ENCODE measurements around the gene CTXN3.
"Not testable (repeated sequence)": the region's sequence is repeated elsewhere in the genome, so short reads cannot be mapped to it uniquely, and the experiment has no call there.

CTXN3 gene

DNA sequence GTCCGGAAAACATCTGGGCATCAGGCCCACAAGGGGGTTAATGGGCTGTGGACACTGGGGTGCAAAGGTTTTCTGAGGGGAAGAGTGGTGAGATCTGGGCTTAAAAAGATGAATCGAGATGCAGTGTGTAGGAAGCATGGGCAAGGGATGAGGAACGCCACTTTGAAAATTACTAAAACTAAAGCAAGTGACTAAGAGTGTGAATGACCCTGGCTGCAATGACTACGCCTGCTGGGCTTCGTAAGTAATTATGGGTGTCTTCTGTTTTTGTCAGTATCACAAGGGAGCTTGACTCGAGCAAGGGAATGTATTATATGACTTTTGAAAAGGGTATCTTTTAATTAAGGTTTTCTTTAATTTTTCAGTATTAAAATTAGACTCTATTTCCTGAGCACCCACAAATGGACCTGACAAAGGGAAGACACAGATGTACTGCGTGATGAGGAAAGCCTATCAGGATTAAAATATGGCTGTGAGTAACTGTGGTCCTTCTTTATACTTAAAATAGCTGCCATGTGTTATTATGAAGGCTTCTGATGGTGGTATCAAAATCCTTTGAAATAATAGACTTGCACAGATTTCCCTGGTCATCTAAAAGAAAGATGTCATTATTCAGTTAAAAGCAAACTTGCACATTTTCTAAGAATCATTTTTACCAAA is 4.2 kb downstream of the CTXN3 start:
- DNase-seq (ENCODE audit: low spot score), result no peak

DNA sequence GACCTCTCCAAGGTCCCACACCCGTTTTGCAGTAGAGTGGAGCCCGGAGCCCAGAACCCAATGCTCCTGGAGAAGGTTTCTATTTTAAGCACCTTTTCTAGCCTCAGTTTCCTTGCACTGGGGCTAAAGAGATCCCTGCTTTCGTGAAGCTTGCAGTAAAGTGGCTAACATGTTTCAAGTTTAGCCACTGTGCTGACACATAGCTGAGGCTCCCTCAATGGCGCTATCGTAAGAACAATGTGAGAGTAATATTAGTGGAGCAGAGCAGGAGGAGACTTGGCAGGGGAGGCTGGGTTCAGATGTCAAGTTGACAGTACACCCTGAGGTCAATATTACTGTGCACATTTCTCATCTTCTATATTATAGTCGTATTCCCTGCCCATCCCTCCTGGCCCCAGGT is 7.9 kb downstream of the CTXN3 start:
- no peak for DNase-seq (ENCODE audit: low spot score)

- no peak for DNase-seq (ENCODE audit: low spot score)
Observed at GRCh38 chr5:127660047-127660733, 11.3 kb downstream of the CTXN3 start.

DNA sequence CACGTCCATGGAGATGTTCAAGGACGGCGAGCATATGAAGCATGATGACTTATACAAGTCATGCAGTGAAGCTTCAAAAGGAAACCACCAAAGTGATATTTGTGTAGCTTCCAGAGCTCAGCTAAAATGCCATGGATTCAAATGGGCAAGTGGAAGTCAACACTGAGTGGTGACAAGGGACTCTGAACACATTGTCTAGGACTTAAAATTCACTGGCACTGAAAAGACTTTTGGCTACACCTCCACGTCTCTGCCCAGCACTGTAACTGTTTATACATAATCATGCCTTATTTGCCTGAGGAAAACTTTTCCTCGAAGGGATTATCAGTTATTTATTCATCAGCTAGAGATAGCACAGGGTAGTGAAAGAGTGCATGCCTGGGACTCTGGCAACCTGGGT is 15.2 kb downstream of the CTXN3 start:
- DNase-seq (ENCODE audit: low spot score), result no peak

GRCh38 chr5:127665641-127666040 is 16.8 kb downstream of the CTXN3 start:
- no peak for DNase-seq (ENCODE audit: low spot score)

DNA sequence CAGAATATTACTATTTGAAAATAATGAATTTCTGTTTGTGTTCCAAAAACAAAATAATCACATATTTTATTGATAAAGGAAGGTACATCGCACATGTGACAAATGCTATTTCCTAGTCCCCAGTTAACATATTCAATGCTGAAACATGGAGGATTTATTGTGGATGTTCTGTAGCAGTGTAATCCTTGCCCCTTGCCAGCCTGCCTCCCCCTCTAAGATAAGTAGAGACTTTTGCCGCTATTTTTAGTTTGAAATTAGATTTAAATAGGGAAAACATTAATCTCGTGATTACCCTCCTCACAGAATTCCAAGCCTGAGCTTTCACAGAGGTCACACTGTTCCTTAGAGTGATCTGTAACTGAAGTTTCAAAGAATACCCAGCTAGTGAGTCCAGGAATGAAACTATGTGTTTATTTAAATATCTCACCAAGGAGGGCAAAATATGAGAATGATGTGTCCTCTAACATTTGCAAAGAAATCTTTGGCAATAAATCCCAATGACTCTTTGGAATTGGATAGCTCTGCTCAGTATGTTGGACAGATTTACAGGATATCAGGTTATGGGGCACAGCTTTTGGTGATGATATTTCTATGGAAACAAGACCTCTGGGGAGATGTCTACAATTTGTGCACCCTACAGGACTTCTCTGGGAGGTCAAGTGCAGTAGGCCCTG is 17.3 kb downstream of the CTXN3 start:
- no peak for DNase-seq (ENCODE audit: low spot score)

GRCh38 chr5:127667926-127668325 is 19.0 kb downstream of the CTXN3 start:
- DNase-seq (ENCODE audit: low spot score), result no peak

GRCh38 chr5:127671218-127671617 is 22.3 kb downstream of the CTXN3 start:
- DNase-seq (ENCODE audit: low spot score), result no peak

DNA sequence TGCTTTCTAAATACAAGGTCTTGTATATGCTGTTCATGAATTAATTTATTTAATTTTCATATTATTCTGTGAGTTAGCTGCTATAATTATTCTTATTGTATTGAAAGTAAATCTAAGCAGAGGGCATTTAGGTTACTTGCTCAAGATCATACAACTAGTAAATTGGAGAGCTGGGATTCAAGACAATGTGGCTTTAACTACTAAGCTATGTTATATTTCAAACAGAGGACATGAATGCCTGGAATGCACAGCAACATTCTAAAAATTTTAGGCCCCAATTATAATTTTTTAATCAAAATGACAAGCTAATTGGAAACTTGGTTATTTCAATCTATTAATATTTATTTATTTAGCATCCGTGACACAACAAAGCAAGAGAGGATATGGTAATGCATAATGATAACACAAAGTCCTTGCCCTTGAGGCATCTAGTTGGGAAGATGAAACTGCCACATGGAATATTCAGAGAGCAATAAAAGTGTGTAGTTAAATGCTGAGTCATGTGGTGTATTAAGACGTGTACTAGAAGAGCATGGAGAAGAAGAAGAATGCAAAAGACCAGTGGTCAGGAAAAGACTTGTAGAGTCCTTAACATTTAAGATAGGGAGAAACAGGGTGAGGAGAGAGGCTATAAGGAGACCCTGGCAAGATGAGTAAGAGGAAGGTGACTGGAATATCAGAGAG is 24.4 kb downstream of the CTXN3 start:
- no peak for DNase-seq (ENCODE audit: low spot score)

DNA sequence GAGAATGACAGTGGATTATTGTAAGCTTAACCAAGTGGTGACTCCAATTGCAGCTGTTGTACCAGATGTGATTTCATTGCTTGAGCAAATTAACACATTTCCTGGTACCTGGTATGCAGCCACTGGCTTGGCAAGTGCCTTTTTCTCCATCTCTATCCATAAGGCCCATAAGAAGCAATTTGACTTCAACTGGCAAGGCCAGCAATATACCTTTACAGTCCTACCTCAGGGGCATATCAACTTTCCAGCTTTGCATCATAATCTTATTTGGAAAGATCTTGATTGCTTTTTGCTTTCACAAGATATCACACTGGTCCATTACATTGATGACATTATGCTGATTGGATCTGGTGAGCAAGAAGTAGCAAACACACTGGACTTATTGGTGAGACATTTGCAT is 28.1 kb downstream of the CTXN3 start:
- not testable (repeated sequence) for DNase-seq (ENCODE audit: low spot score)

DNA sequence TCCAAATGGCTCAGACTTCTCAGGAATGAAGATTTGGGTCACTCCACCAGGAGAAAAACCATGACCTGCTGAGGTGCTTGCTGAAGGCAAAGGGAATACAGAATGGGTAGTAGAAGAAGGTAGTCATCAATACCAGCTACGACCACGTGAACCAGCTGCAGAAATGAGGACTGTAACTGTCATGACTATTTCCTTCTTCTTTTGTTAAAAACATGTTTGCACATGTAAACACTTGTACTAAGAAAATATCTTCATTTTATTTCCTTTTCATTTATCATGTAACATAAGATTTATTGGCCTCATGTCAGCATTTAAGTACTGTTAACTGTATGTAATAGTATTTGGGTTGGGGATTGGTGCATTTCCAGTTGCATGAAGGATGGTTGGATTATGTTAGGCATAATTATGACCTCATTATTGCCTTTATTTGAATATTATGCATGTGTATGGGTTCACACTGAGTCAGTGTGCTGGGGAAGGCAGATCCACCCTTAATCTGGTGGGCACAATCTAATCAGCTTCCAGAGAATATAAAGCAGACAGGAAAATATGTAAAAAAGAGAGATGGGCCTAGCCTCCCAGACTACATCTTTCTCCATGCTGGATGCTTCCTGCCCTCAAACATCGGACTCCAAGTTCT is 30.9 kb downstream of the CTXN3 start:
- DNase-seq (ENCODE audit: low spot score), result not testable (repeated sequence)

DNA sequence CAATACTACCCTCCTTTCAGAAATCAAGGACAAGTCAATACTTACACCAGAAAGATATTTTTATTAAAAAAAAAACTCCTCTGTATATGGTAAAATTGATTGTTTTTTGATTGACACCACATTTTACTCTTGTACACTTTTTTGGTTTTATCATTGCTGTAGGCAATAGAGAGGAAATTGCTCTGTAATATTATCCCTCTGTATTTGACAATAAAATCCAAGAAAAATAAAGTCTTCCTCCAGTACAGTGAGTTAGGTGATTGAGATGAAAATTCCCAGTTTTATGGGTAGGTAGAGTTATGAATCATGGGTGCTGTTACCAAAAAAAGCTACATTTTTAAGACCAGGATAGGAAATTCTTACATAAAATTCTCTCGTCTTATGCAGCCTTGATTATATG is 31.7 kb downstream of the CTXN3 start:
- no peak for DNase-seq (ENCODE audit: low spot score)

DNA sequence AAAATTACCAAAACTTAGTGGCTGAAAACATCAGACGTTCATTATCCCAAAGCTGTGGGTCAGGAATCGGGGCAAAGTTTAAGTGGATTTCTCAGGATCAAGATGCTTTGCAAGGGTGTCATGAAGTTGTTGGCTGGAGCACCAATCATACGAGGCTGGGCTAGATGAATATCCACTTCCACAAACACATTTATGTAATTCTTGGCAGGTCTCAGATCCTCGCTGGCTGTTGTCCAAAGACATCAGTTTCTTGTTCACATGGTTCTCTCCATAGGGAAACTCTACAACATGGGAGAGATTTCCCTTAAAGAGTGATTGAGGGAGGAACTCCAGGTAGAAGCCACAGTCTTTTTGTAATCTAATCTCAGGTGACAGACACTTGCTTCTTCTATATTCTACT is 34.1 kb downstream of the CTXN3 start:
- DNase-seq (ENCODE audit: low spot score), result no peak

GRCh38 chr5:127684726-127685467 is 36.0 kb downstream of the CTXN3 start:
- DNase-seq (ENCODE audit: low spot score), result no peak

DNA sequence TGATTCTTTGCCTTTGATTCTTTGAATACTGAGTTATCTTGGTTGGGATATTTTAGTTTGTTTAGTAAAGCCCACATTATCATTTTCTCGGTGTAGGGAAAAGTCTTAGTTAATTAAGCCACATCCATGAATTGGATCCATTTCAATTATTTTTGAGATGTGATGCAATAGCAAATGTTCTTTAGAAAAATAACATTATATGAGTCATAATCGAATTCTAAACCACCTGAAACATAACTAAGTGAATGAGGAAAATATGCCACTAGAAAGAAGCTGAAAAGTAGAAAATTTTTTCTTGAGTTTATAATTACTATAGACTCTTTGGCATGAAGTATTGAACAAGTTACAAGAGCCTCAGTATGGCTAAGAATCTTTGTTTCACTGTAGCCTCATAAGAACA is 36.8 kb downstream of the CTXN3 start:
- DNase-seq (ENCODE audit: low spot score), result no peak

DNA sequence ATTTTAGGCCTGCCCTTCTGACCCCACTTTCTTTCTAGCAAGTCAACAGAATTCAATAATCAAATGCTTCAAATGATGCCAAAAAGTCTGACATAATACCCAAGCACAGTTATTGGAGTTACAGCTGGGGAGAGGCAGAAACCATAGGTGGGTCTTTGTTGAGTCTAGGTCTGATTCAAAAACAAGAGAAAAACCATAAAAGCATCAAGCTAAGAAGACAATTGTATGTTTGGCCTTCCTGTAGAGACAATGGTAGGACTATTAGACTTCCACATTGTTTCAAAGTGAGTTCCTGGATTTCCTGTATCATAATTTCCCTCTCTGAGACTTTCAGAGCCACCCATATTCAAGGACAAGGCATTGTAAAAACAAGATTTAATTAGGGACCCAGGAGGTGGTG is 37.5 kb downstream of the CTXN3 start:
- no peak for DNase-seq (ENCODE audit: low spot score)

DNA sequence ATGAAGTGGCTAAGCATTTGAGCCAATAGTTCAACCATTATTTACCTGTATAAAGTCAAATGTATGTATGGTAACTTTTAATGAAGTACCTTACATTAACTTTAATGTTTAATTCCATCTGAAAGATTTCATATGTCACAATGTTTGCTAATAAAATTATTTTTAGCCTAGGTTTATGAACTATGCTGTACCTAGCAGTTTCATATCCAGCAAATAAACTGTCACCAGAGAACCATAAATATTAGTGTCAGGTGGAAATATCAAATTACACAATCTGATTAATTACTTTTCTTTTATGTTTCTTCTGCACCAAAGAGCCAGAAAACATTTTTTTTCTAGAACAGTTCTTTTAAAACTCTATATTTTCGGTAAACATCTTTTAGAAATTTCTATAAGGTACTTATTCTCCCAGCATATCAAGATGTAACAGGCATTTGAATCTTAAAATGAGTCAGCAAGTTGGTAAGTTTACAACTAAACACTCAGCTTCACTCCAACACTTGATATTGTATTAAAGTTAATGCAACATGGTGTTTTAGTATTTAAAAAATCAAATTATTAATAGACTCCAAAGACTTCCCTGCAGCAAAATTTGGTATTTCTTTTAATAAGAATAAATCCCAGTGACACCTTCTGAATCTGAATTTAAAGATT is 45.8 kb downstream of the CTXN3 start:
- DNase-seq (ENCODE audit: low spot score), result no peak

GRCh38 chr5:127695346-127695745 is 46.5 kb downstream of the CTXN3 start:
- no peak for DNase-seq (ENCODE audit: low spot score)

DNA sequence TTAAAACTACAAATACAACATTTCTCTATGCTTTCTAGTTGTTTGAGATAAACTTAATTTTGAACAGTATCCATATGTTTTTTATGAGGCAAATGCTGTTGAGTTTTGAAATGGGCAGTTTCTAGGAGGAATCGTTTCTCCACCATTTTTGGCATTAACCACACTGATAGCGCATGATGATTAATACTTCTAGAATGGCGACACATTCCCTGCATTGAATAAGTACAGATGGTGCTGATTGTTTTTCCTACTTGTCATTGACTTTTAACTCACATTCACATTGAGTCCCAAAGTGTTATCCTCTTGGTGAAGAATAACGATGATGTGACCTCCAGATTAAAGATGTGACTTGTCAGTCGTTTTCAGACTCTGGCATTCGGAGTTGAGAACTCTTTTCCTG is 47.8 kb downstream of the CTXN3 start:
- DNase-seq (ENCODE audit: low spot score), result no peak

GRCh38 chr5:127697894-127698600 is 49.2 kb downstream of the CTXN3 start:
- DNase-seq (ENCODE audit: low spot score), result no peak

Data from globus pallidus (tissue), 1 donor.